HCT116 (cell line): ENCODE data around the gene STK24. TPM values are rescaled to one million over a fixed set of nuclear protein-coding genes. Genes with fewer than 3 reads are reported as not detected.

ENCODE experiments used
- ATAC-seq: fragments of 200-7000 bp; cut with Tn5 transposase; 2 replicates; pipeline ENCODE4 v1.9.1; 2020; ENCODE audit warnings: mild to moderate bottlenecking, moderate library complexity
- BruUV-seq: library from RNA; stranded (reverse); fragments of 400-500 nt; replicated peaks from 2 replicates; lab custom pipeline; 2021; lab: Mats Ljungman, UMichigan
- CTCF ChIA-PET: fragments of 300-600 bp; sonication (Branson Sonifier 250); formaldehyde crosslinking; loops from one replicate; lab custom pipeline; 2021; ENCODE audit warnings: antibody characterized with exemption; lab: Charles Lee
- POLR2A ChIA-PET: fragments of 300-600, 350-600 bp; sonication (Branson Sonifier 250); formaldehyde crosslinking; loops from one replicate; lab custom pipeline; 2021; ENCODE audit warnings: antibody characterized with exemption; lab: Charles Lee
- RAD21 ChIA-PET, 2 experiments: fragments of 300-600 bp; sonication (Branson Sonifier 250); formaldehyde crosslinking; loops; one replicate each; lab custom pipeline; 2023; ENCODE audit warnings: low total read pairs in 2 of 2; ENCODE audit not compliant: uncharacterized antibody in 2 of 2, unreplicated experiment in 2 of 2, low non-redundant PET in 1 of 2; lab: Charles Lee
- DNase-seq: peaks from one replicate; pipeline ENCODE4 v3.0.0-alpha.2; 2010; ENCODE audit warnings: low read depth, low spot score
- H2AFZ ChIP-seq: fragments of 200-600 bp; shearing (Covaris generic), sonication (generic); 2 replicates; pipeline ENCODE4 v1.6.1; 2017; ENCODE audit warnings: low read depth, mixed run types, mixed read lengths, antibody characterized with exemption, low read length; ENCODE audit not compliant: poor library complexity, severe bottlenecking
- H3K27ac ChIP-seq: 2 replicates; pipeline ENCODE4 v1.5.1; 2012; ENCODE audit warnings: low read depth, low read length
- H3K27me3 ChIP-seq: fragments of 200-600 bp; sonication (generic); 2 replicates; pipeline ENCODE4 v1.6.1; 2016; ENCODE audit warnings: mixed run types, low read length, mixed read lengths; ENCODE audit not compliant: insufficient read depth
- H3K36me3 ChIP-seq, 2 experiments: fragments of 200-500 bp in 1 of 2; fragments of 200-600 bp in 1 of 2; sonication (Bioruptor generic) in 1 of 2; sonication (generic) in 1 of 2; 2 replicates each; pipeline versions ENCODE4 v1.5.1 to v1.6.1; 2014 to 2016; ENCODE audit warnings: low read length in 2 of 2, inconsistent platforms in 1 of 2, mixed read lengths in 1 of 2, mixed run types in 1 of 2; ENCODE audit not compliant: insufficient read depth in 2 of 2, control insufficient read depth in 1 of 2
- H3K4me1 ChIP-seq, 2 experiments: fragments of 200-600 bp in 1 of 2; sonication (generic) in 1 of 2; 2 replicates each; pipeline versions ENCODE4 v1.5.1 to v1.6.1; 2012 to 2017; ENCODE audit warnings: low read length in 2 of 2, inconsistent platforms in 1 of 2, mild to moderate bottlenecking in 1 of 2, mixed read lengths in 1 of 2, mixed run types in 1 of 2, moderate library complexity in 1 of 2; ENCODE audit not compliant: insufficient read depth in 2 of 2, control insufficient read depth in 1 of 2
- H3K4me2 ChIP-seq: fragments of 200-600 bp; sonication (generic); 2 replicates; pipeline ENCODE4 v1.6.1; 2017; ENCODE audit warnings: mixed run types, low read length, mixed read lengths
- H3K4me3 ChIP-seq, 2 experiments: fragments of 200-600 bp in 1 of 2; sonication (generic) in 1 of 2; replicated peaks in 1 of 2; 2 replicates each; pipeline ENCODE4 v1.5.1; 2011 to 2016; ENCODE audit warnings: low read length in 2 of 2, control low read depth in 1 of 2, low read depth in 1 of 2, mild to moderate bottlenecking in 1 of 2, mixed read lengths in 1 of 2, mixed run types in 1 of 2
- H3K79me2 ChIP-seq: fragments of 200-600 bp; sonication (generic); 2 replicates; pipeline ENCODE4 v1.6.1; 2017; ENCODE audit warnings: mild to moderate bottlenecking, mixed run types, low read length, moderate library complexity, mixed read lengths; ENCODE audit not compliant: insufficient read depth
- H3K9ac ChIP-seq: fragments of 200-600 bp; sonication (generic); 2 replicates; pipeline ENCODE4 v1.6.1; 2016; ENCODE audit warnings: low read length, mixed read lengths
- H3K9me2 ChIP-seq: fragments of 200-600 bp; sonication (generic), shearing (Covaris generic); 2 replicates; pipeline ENCODE4 v1.6.1; 2017; ENCODE audit warnings: mixed run types, mild to moderate bottlenecking, moderate library complexity; ENCODE audit not compliant: insufficient read depth
- H3K9me3 ChIP-seq, 2 experiments: fragments of 200-500 bp in 1 of 2; fragments of 200-600 bp in 1 of 2; sonication (Bioruptor generic) in 1 of 2; sonication (generic) in 1 of 2; 2 replicates each; pipeline ENCODE4 v1.6.1; 2014 to 2017; ENCODE audit warnings: low read length in 2 of 2, mixed read lengths in 2 of 2, inconsistent platforms in 1 of 2, low read depth in 1 of 2, mild to moderate bottlenecking in 1 of 2, mixed run types in 1 of 2, moderate library complexity in 1 of 2; ENCODE audit not compliant: control insufficient read depth in 1 of 2, insufficient read depth in 1 of 2
- H4K20me1 ChIP-seq: fragments of 200-600 bp; sonication (generic), shearing (Covaris generic); 2 replicates; pipeline ENCODE4 v1.6.1; 2017; ENCODE audit warnings: mixed run types, mild to moderate bottlenecking, moderate library complexity; ENCODE audit not compliant: insufficient read depth
- ATF3 ChIP-seq: IDR thresholded peaks from 2 replicates; pipeline ENCODE4 v1.6.1; 2012
- EGR1 ChIP-seq: IDR thresholded peaks from 2 replicates; pipeline ENCODE4 v1.6.1; 2012; ENCODE audit warnings: low read depth
- ELF1 ChIP-seq: IDR thresholded peaks from 2 replicates; pipeline ENCODE4 v1.6.1; 2012; ENCODE audit warnings: low read depth, borderline replicate concordance
- EZH2 ChIP-seq: fragments of 200-600 bp; sonication (generic); IDR thresholded peaks from 2 replicates; pipeline ENCODE4 v1.6.1; 2017; ENCODE audit warnings: antibody characterized with exemption, mixed run types
- EZH2phosphoT487 ChIP-seq: fragments of 200-600 bp; IDR thresholded peaks from 2 replicates; pipeline ENCODE4 v1.6.1; 2018; ENCODE audit warnings: antibody characterized with exemption, borderline replicate concordance
- MAX ChIP-seq: IDR thresholded peaks from 2 replicates; pipeline ENCODE4 v1.6.1; 2012
- POLR2AphosphoS5 ChIP-seq: IDR thresholded peaks from 2 replicates; pipeline ENCODE4 v1.6.1; 2011; ENCODE audit warnings: mild to moderate bottlenecking, low read depth, low read length, moderate library complexity
- RAD21 ChIP-seq: IDR thresholded peaks from 2 replicates; pipeline ENCODE4 v1.6.1; 2012; ENCODE audit warnings: low read depth, mild to moderate bottlenecking
- REST ChIP-seq: IDR thresholded peaks from 2 replicates; pipeline ENCODE4 v1.6.1; 2012; ENCODE audit warnings: low read depth
- SIN3A ChIP-seq: IDR thresholded peaks from 2 replicates; pipeline ENCODE4 v1.6.1; 2012; ENCODE audit warnings: low read depth
- SP1 ChIP-seq: IDR thresholded peaks from 2 replicates; pipeline ENCODE4 v1.6.1; 2012; ENCODE audit warnings: low read depth
- TCF7L2 ChIP-seq: IDR thresholded peaks from 2 replicates; pipeline ENCODE4 v1.7.0; 2011; ENCODE audit warnings: borderline replicate concordance, inconsistent platforms; ENCODE audit not compliant: insufficient read depth, insufficient read length; ENCODE audit errors: extremely low read depth
- ZBTB33 ChIP-seq: IDR thresholded peaks from 2 replicates; pipeline ENCODE4 v1.6.1; 2011; ENCODE audit warnings: mild to moderate bottlenecking, low read length, moderate library complexity; ENCODE audit not compliant: insufficient replicate concordance; ENCODE audit errors: extremely low read depth
- ZFX ChIP-seq: fragments of 450-650 bp; IDR thresholded peaks from 2 replicates; pipeline ENCODE4 v1.6.1; 2017
- intact Hi-C: fragments of 100-400 bp; cut with micrococcal nuclease; formaldehyde crosslinking; loops from 2 replicates; pipeline ENCODE4 v1.10.0; 2022
- total RNA-seq: library from RNA; stranded (reverse); gene quantifications from one replicate; pipeline ENCODE4 v1.2.1, GENCODE V29; 2021; ENCODE audit not compliant: unreplicated experiment

STK24 gene
- total RNA-seq, 1 experiment from 2014 or later, result 137 TPM

- no peak overlapping the region for H3K9ac ChIP-seq
- H3K4me3 ChIP-seq, result no peak overlapping the region
- H3K9me2 ChIP-seq, result no peaks in the 10 kb centered on the region
- ATAC-seq, result no peak
- no peak for DNase-seq
- H4K20me1 ChIP-seq, result peaks cover 22% of the 10 kb centered on the region; the same call in 1 of the 2 replicates
- no TSS peak for BruUV-seq
- RAD21 ChIA-PET, result no interaction called here
- no peaks in the 10 kb centered on the region for H3K9me3 ChIP-seq
- intact Hi-C loops, result no loop called here
- no peaks in the 10 kb centered on the region for H3K27me3 ChIP-seq
- H3K27ac ChIP-seq, result no peak overlapping the region
- H2AFZ ChIP-seq, result no peak overlapping the region
- no peak overlapping the region for H3K4me2 ChIP-seq
- TF ChIP-seq ATF3 (no peak), RAD21 (no peak), EZH2phosphoT487 (no peak), ZFX (no peak), SIN3A (no peak), EGR1 (no peak), MAX (no peak), REST (no peak), ELF1 (no peak), ZBTB33 (no peak), TCF7L2 (no peak), POLR2AphosphoS5 (no peak), SP1 (no peak), EZH2 (no peak)
- TF ChIP-seq, all 23 proteins: peak for 0
- ChIA-PET POLR2A (interaction anchor here (1.5 kb wide), 1 partner anchor 12 kb away, joined by 4 read pairs; no protein-coding TSS in a partner anchor), CTCF (interaction anchor here (1.1 kb wide), 1 partner anchor 114 kb away, joined by 4 read pairs; no protein-coding TSS in a partner anchor)
- peaks cover 0 to 22% of the 10 kb centered on the region in 2 experiments; a peak in 2 of 4 replicates for H3K4me1 ChIP-seq
- peaks cover 98% of the 10 kb centered on the region for H3K79me2 ChIP-seq
- no peaks in the 10 kb centered on the region for H3K36me3 ChIP-seq
Observed at GRCh38 chr13:98539666-98540065, 37.2 kb downstream of the STK24 start.
